Karpas-422 (cell line): ENCODE measurements around the gene FOXF1. TPM values are rescaled to one million over a fixed set of nuclear protein-coding genes. Genes with fewer than 3 reads are reported as not detected.
A peak's percentile ranks its signal among the peaks of the same experiment; 100 is the strongest.

ENCODE experiments used
- DNase-seq: peaks from one replicate; pipeline ENCODE4 v3.0.0-alpha.2; 2015
- H2AFZ ChIP-seq: fragments of 200-600 bp; sonication (generic); 2 replicates; pipeline ENCODE4 v1.6.1; 2014; ENCODE audit warnings: antibody characterized with exemption, low read length, mixed read lengths
- H3K27ac ChIP-seq: fragments of 200-600 bp; sonication (generic); 2 replicates; pipeline ENCODE4 v1.5.1; 2014; ENCODE audit warnings: mild to moderate bottlenecking, low read length, moderate library complexity
- H3K27me3 ChIP-seq: fragments of 200-600 bp; sonication (generic); 2 replicates; pipeline ENCODE4 v1.6.1; 2014; ENCODE audit warnings: low read length, mixed read lengths
- H3K36me3 ChIP-seq: fragments of 200-600 bp; sonication (generic); 2 replicates; pipeline ENCODE4 v1.6.1; 2014; ENCODE audit warnings: low read length, mixed read lengths; ENCODE audit not compliant: insufficient read depth
- H3K4me1 ChIP-seq: fragments of 200-600 bp; sonication (generic); 2 replicates; pipeline ENCODE4 v1.6.1; 2014; ENCODE audit warnings: mild to moderate bottlenecking, low read length, mixed read lengths
- H3K4me2 ChIP-seq: fragments of 200-600 bp; sonication (generic); 2 replicates; pipeline ENCODE4 v1.6.1; 2014; ENCODE audit warnings: low read length, low read depth, mild to moderate bottlenecking; ENCODE audit not compliant: poor library complexity, severe bottlenecking
- H3K4me3 ChIP-seq: fragments of 200-600 bp; sonication (generic); 2 replicates; pipeline ENCODE4 v1.5.1; 2014; ENCODE audit warnings: mild to moderate bottlenecking, antibody characterized with exemption, low read length, mixed read lengths
- H3K79me2 ChIP-seq: fragments of 200-600 bp; sonication (generic); 2 replicates; pipeline ENCODE4 v1.6.1; 2014; ENCODE audit warnings: mild to moderate bottlenecking, low read length, mixed read lengths
- H3K9ac ChIP-seq: fragments of 200-600 bp; sonication (generic); 2 replicates; pipeline ENCODE4 v1.6.0; 2014; ENCODE audit warnings: low read length
- H3K9me2 ChIP-seq: fragments of 200-600 bp; sonication (generic), shearing (Covaris generic); replicated peaks from 2 replicates; pipeline ENCODE4 v1.6.0; 2014; ENCODE audit warnings: mild to moderate bottlenecking, low read length, moderate library complexity; ENCODE audit not compliant: insufficient read depth
- H3K9me3 ChIP-seq: fragments of 300-700, 200-600 bp; sonication (generic); 2 replicates; pipeline ENCODE4 v1.6.1; 2014; ENCODE audit warnings: low read length, mixed read lengths
- H4K20me1 ChIP-seq: fragments of 200-600 bp; sonication (generic); 2 replicates; pipeline ENCODE4 v1.6.1; 2014; ENCODE audit warnings: mild to moderate bottlenecking, antibody characterized with exemption, low read length, low read depth; ENCODE audit not compliant: insufficient read depth
- total RNA-seq: library from RNA; depleted of rRNA; stranded (reverse); fragments of >200 nt; shearing (Covaris generic); gene quantifications from 2 replicates; pipeline ENCODE4 v1.2.3, GENCODE V29; 2014; ENCODE audit warnings: low replicate concordance

Gene FOXF1
- total RNA-seq, 1 experiment from 2014 or later, result not detected

- no peaks in the 10 kb centered on the region for H3K9me2 ChIP-seq
- no peak overlapping the region; the same call in 1 of the 2 replicates for H3K27ac ChIP-seq
- peak overlapping the region; percentile 96 for H3K9ac ChIP-seq
- no peaks in the 10 kb centered on the region for H4K20me1 ChIP-seq
- DNase-seq, result no peak
- H3K9me3 ChIP-seq, result no peaks in the 10 kb centered on the region
- H3K36me3 ChIP-seq, result no peaks in the 10 kb centered on the region
- peak overlapping the region; percentile 93 for H3K4me3 ChIP-seq
- peaks cover 11% of the 10 kb centered on the region for H3K79me2 ChIP-seq
- peak overlapping the region; percentile 31; the same call in 1 of the 2 replicates for H2AFZ ChIP-seq
- peak overlapping the region; percentile 72 for H3K4me2 ChIP-seq
- no peaks in the 10 kb centered on the region for H3K27me3 ChIP-seq
- H3K4me1 ChIP-seq, result peaks cover 12% of the 10 kb centered on the region
These were observed 44.2 kb downstream of the FOXF1 start for GRCh38 chr16:86554599-86554916.

GRCh38 chr16:86554917-86555703 is 44.8 kb downstream of the FOXF1 start, which contains the start of gene MTHFSD:
TSS of gene MTHFSD (minus strand) at chr16:86555235. CDS start at chr16:86555184, 51 bp downstream.
- no peaks in the 10 kb centered on the region for H3K27me3 ChIP-seq
- H2AFZ ChIP-seq, result peak within 1 kb of the TSS; percentile 34; the same call in 1 of the 2 replicates
- H3K9me3 ChIP-seq, result no peaks in the 10 kb centered on the region
- peak within 1 kb of the TSS; percentile 93 for H3K4me3 ChIP-seq
- H3K4me2 ChIP-seq, result peak within 1 kb of the TSS; percentile 72
- no peaks in the 10 kb centered on the region for H3K9me2 ChIP-seq
- H3K27ac ChIP-seq, result no peak within 1 kb of the TSS; the same call in 1 of the 2 replicates
- H3K9ac ChIP-seq, result peak within 1 kb of the TSS; percentile 96
- H4K20me1 ChIP-seq, result no peaks in the 10 kb centered on the region
- DNase-seq, result peak; percentile 96
- H3K36me3 ChIP-seq, result no peaks in the 10 kb centered on the region
- H3K4me1 ChIP-seq, result peaks cover 12% of the 10 kb centered on the region
- H3K79me2 ChIP-seq, result peaks cover 11% of the 10 kb centered on the region

- Histone ChIP-seq H3K9me3 (no peaks in the 10 kb centered on the region), H3K79me2 (peaks cover 11% of the 10 kb centered on the region), H3K9ac (peak overlapping the region; percentile 96), H2AFZ (no peak overlapping the region), H3K4me1 (peaks cover 12% of the 10 kb centered on the region), H3K36me3 (no peaks in the 10 kb centered on the region), H3K4me2 (peak overlapping the region; percentile 72), H3K27me3 (no peaks in the 10 kb centered on the region), H4K20me1 (no peaks in the 10 kb centered on the region), H3K9me2 (no peaks in the 10 kb centered on the region), H3K4me3 (peak overlapping the region; percentile 93), H3K27ac (no peak overlapping the region)
- no peak for DNase-seq
These were observed 45.4 kb downstream of the FOXF1 start for GRCh38 chr16:86555704-86556075.

- DNase-seq, result no peak
- H4K20me1 ChIP-seq, result no peaks in the 10 kb centered on the region
- peaks cover 11% of the 10 kb centered on the region for H3K79me2 ChIP-seq
- H3K4me3 ChIP-seq, result no peak overlapping the region
- H3K9ac ChIP-seq, result no peak overlapping the region
- H3K36me3 ChIP-seq, result no peaks in the 10 kb centered on the region
- H3K27me3 ChIP-seq, result no peaks in the 10 kb centered on the region
- H3K4me2 ChIP-seq, result no peak overlapping the region
- H3K27ac ChIP-seq, result no peak overlapping the region
- H3K9me2 ChIP-seq, result no peaks in the 10 kb centered on the region
- H3K4me1 ChIP-seq, result peaks cover 12% of the 10 kb centered on the region
- H3K9me3 ChIP-seq, result no peaks in the 10 kb centered on the region
- H2AFZ ChIP-seq, result no peak overlapping the region
These were observed 46.2 kb downstream of the FOXF1 start for GRCh38 chr16:86556576-86556975.

GRCh38 chr16:86557587-86557986 is 47.3 kb downstream of the FOXF1 start:
- no peak overlapping the region for H3K4me3 ChIP-seq
- H3K9me3 ChIP-seq, result no peaks in the 10 kb centered on the region
- no peak overlapping the region for H2AFZ ChIP-seq
- no peak overlapping the region for H3K27ac ChIP-seq
- H3K27me3 ChIP-seq, result no peaks in the 10 kb centered on the region
- H3K9me2 ChIP-seq, result no peaks in the 10 kb centered on the region
- H3K4me2 ChIP-seq, result no peak overlapping the region
- no peaks in the 10 kb centered on the region for H4K20me1 ChIP-seq
- DNase-seq, result no peak
- H3K4me1 ChIP-seq, result peaks cover 12% of the 10 kb centered on the region
- no peaks in the 10 kb centered on the region for H3K36me3 ChIP-seq
- H3K79me2 ChIP-seq, result peaks cover 11% of the 10 kb centered on the region
- H3K9ac ChIP-seq, result no peak overlapping the region

GRCh38 chr16:86558355-86559193 is 48.2 kb downstream of the FOXF1 start:
- Histone ChIP-seq H4K20me1 (no peaks in the 10 kb centered on the region), H2AFZ (no peak overlapping the region)
- no peak for DNase-seq

GRCh38 chr16:86559802-86560305 is 49.5 kb downstream of the FOXF1 start:
- Histone ChIP-seq H3K9me2 (no peaks in the 10 kb centered on the region), H3K9me3 (no peaks in the 10 kb centered on the region), H4K20me1 (no peaks in the 10 kb centered on the region), H3K4me3 (no peak overlapping the region), H3K27me3 (no peaks in the 10 kb centered on the region), H3K9ac (no peak overlapping the region), H3K4me2 (no peak overlapping the region), H2AFZ (no peak overlapping the region), H3K36me3 (no peaks in the 10 kb centered on the region), H3K27ac (no peak overlapping the region), H3K4me1 (peaks cover 7% of the 10 kb centered on the region), H3K79me2 (peaks cover under 1% of the 10 kb centered on the region)
- no peak for DNase-seq

More at GRCh38 chr16:86558355-86559193, 48.2 kb downstream of the FOXF1 start:
- H3K27ac ChIP-seq, result no peak overlapping the region
- no peak overlapping the region for H3K9ac ChIP-seq
- no peaks in the 10 kb centered on the region for H3K36me3 ChIP-seq
- H3K27me3 ChIP-seq, result no peaks in the 10 kb centered on the region
- H3K4me2 ChIP-seq, result no peak overlapping the region
- H3K79me2 ChIP-seq, result peaks cover 11% of the 10 kb centered on the region
- H3K9me2 ChIP-seq, result no peaks in the 10 kb centered on the region
- H3K9me3 ChIP-seq, result no peaks in the 10 kb centered on the region
- H3K4me1 ChIP-seq, result peaks cover 12% of the 10 kb centered on the region
- no peak overlapping the region for H3K4me3 ChIP-seq

- Histone ChIP-seq H3K4me1 (no peaks in the 10 kb centered on the region), H3K4me3 (no peak overlapping the region), H2AFZ (no peak overlapping the region), H3K27me3 (no peaks in the 10 kb centered on the region), H3K27ac (no peak overlapping the region), H3K79me2 (no peaks in the 10 kb centered on the region), H4K20me1 (no peaks in the 10 kb centered on the region), H3K36me3 (no peaks in the 10 kb centered on the region), H3K4me2 (no peak overlapping the region), H3K9ac (no peak overlapping the region), H3K9me3 (no peaks in the 10 kb centered on the region), H3K9me2 (no peaks in the 10 kb centered on the region)
- no peak for DNase-seq
These were observed 52.0 kb downstream of the FOXF1 start for GRCh38 chr16:86562356-86562755.
